MM.1S (cell line): ENCODE data around the gene CIBAR2.

Experiments used
- DNase-seq: peaks from one replicate; pipeline ENCODE4 v3.0.0-alpha.2; 2015
- H2AFZ ChIP-seq: fragments of 300-600 bp; sonication (generic); 2 replicates; pipeline ENCODE4 v1.6.0; 2016; ENCODE audit warnings: antibody characterized with exemption, low read length
- H3F3A ChIP-seq: fragments of 300-600 bp; sonication (generic); 2 replicates; pipeline ENCODE4 v1.6.1; 2016; ENCODE audit warnings: mild to moderate bottlenecking, antibody characterized with exemption, low read length, moderate library complexity, mixed read lengths; ENCODE audit not compliant: insufficient read depth
- H3K27ac ChIP-seq: fragments of 300-600 bp; sonication (generic); 2 replicates; pipeline ENCODE4 v1.5.1; 2016; ENCODE audit warnings: mild to moderate bottlenecking, low read length
- H3K27me3 ChIP-seq: fragments of 300-600 bp; sonication (generic); replicated peaks from 2 replicates; pipeline ENCODE4 v1.6.0; 2016; ENCODE audit warnings: low read length; ENCODE audit not compliant: insufficient read depth
- H3K36me3 ChIP-seq: fragments of 300-600 bp; sonication (generic); replicated peaks from 2 replicates; pipeline ENCODE4 v1.6.1; 2016; ENCODE audit warnings: mild to moderate bottlenecking, low read length, mixed read lengths; ENCODE audit not compliant: insufficient read depth
- H3K4me1 ChIP-seq: fragments of 300-600 bp; sonication (generic); 2 replicates; pipeline ENCODE4 v1.6.1; 2016; ENCODE audit warnings: low read length, mixed read lengths
- H3K4me2 ChIP-seq: fragments of 300-600 bp; sonication (generic); 2 replicates; pipeline ENCODE4 v1.6.0; 2016; ENCODE audit warnings: low read depth, low read length
- H3K4me3 ChIP-seq: fragments of 300-600 bp; sonication (generic); 2 replicates; pipeline ENCODE4 v1.5.1; 2016; ENCODE audit warnings: low read length, mixed read lengths
- H3K79me2 ChIP-seq: fragments of 300-600 bp; sonication (generic); 2 replicates; pipeline ENCODE4 v1.6.1; 2016; ENCODE audit warnings: mixed run types, low read length, mixed read lengths
- H3K9ac ChIP-seq: fragments of 300-600 bp; sonication (generic); 2 replicates; pipeline ENCODE4 v1.6.1; 2016; ENCODE audit warnings: low read length, mixed read lengths
- H3K9me2 ChIP-seq: fragments of 300-600 bp; sonication (generic); replicated peaks from 2 replicates; pipeline ENCODE4 v1.6.1; 2016; ENCODE audit warnings: mild to moderate bottlenecking, low read length, mixed read lengths; ENCODE audit not compliant: insufficient read depth
- H3K9me3 ChIP-seq: fragments of 300-600 bp; sonication (generic); replicated peaks from 2 replicates; pipeline ENCODE4 v1.6.1; 2016; ENCODE audit warnings: mild to moderate bottlenecking, low read length, mixed read lengths; ENCODE audit not compliant: insufficient read depth
- H4K20me1 ChIP-seq: fragments of 300-600 bp; sonication (generic); 2 replicates; pipeline ENCODE4 v1.6.1; 2016; ENCODE audit warnings: mild to moderate bottlenecking, low read length, moderate library complexity, mixed read lengths; ENCODE audit not compliant: insufficient read depth
- CTCF ChIP-seq: fragments of 300-600 bp; sonication (generic); IDR thresholded peaks from 2 replicates; pipeline ENCODE4 v1.5.1; 2016; ENCODE audit warnings: antibody characterized with exemption, low read length, mixed read lengths
- EZH2 ChIP-seq: fragments of 300-600 bp; sonication (generic); optimal IDR thresholded peaks from 2 replicates; pipeline ENCODE3; 2017; ENCODE audit warnings: low read depth, mild to moderate bottlenecking, antibody characterized with exemption, low read length, mixed read lengths
- EZH2phosphoT487 ChIP-seq: fragments of 300-600 bp; sonication (generic); IDR thresholded peaks from 2 replicates; pipeline ENCODE4 v1.6.1; 2018; ENCODE audit warnings: antibody characterized with exemption, low read length

The CIBAR2 gene

GRCh38 chr16:85101956-85102630 lies 10.2 kb downstream of the CIBAR2 start:
- Histone ChIP-seq H3K4me2 (no peak overlapping the region), H3K9ac (no peak overlapping the region)
- DNase-seq, result no peak

GRCh38 chr16:85100265-85100664 lies 12.0 kb downstream of the CIBAR2 start:
- Histone ChIP-seq H3K79me2 (no peaks in the 10 kb centered on the region), H3K9me3 (no peaks in the 10 kb centered on the region), H3K4me1 (no peaks in the 10 kb centered on the region), H3K4me2 (no peak overlapping the region), H3K27ac (no peak overlapping the region), H2AFZ (no peak overlapping the region), H3K27me3 (peaks cover 25% of the 10 kb centered on the region), H3F3A (no peaks in the 10 kb centered on the region), H3K36me3 (no peaks in the 10 kb centered on the region), H3K9ac (no peak overlapping the region), H3K9me2 (no peaks in the 10 kb centered on the region), H4K20me1 (no peaks in the 10 kb centered on the region), H3K4me3 (no peak overlapping the region)
- no peak for TF ChIP-seq CTCF
- TF ChIP-seq EZH2phosphoT487, result no peak
- no peak for TF ChIP-seq EZH2
- no peak for DNase-seq

More at GRCh38 chr16:85101956-85102630, 10.2 kb downstream of the CIBAR2 start:
- H3K79me2 ChIP-seq, result no peaks in the 10 kb centered on the region
- H4K20me1 ChIP-seq, result no peaks in the 10 kb centered on the region
- no peaks in the 10 kb centered on the region for H3F3A ChIP-seq
- no peak overlapping the region for H2AFZ ChIP-seq
- no peak overlapping the region for H3K4me3 ChIP-seq
- H3K36me3 ChIP-seq, result no peaks in the 10 kb centered on the region
- no peaks in the 10 kb centered on the region for H3K4me1 ChIP-seq
- H3K9me2 ChIP-seq, result no peaks in the 10 kb centered on the region
- H3K9me3 ChIP-seq, result no peaks in the 10 kb centered on the region
- no peak overlapping the region for H3K27ac ChIP-seq
- TF ChIP-seq CTCF, result no peak
- TF ChIP-seq EZH2phosphoT487, result no peak
- no peak for TF ChIP-seq EZH2
- peaks cover 26% of the 10 kb centered on the region for H3K27me3 ChIP-seq

GRCh38 chr16:85098565-85098964 lies 13.7 kb downstream of the CIBAR2 start:
- Histone ChIP-seq H3K27me3 (peaks cover 27% of the 10 kb centered on the region), H3K9me3 (no peaks in the 10 kb centered on the region), H3F3A (no peaks in the 10 kb centered on the region), H3K9me2 (no peaks in the 10 kb centered on the region), H3K9ac (no peak overlapping the region), H2AFZ (no peak overlapping the region), H3K36me3 (no peaks in the 10 kb centered on the region), H3K79me2 (no peaks in the 10 kb centered on the region), H4K20me1 (no peaks in the 10 kb centered on the region), H3K4me1 (no peaks in the 10 kb centered on the region), H3K27ac (no peak overlapping the region), H3K4me3 (no peak overlapping the region), H3K4me2 (no peak overlapping the region)
- TF ChIP-seq CTCF, result no peak
- TF ChIP-seq EZH2, result no peak
- no peak for TF ChIP-seq EZH2phosphoT487
- DNase-seq, result no peak
